Activated naive CD4-positive, alpha-beta T cell treated with anti-CD3 and anti-CD28 coated beads, Interleukin-2, amount 50 U/mL, for 72 hours (primary cell): ENCODE data around the gene EFCC1. TPM values are rescaled to one million over a fixed set of nuclear protein-coding genes. Genes with fewer than 3 reads are reported as not detected.

ENCODE experiments used
- total RNA-seq, 2 donors: library from RNA; stranded (reverse); gene quantifications; one replicate each; pipeline ENCODE4 v1.2.3, GENCODE V29; 2022

The EFCC1 gene
- total RNA-seq, 2 donors from 2014 or later, result 0.18 TPM; not detected in 1

Other genes with a start within 250 kb of the EFCC1 start
- gene ACAD9, start 121.7 kb upstream of the EFCC1 start, total RNA-seq, result 10 to 100 TPM; 49.7 to 74.2 TPM
- gene CFAP92, start 7.2 kb upstream of the EFCC1 start, total RNA-seq, result under 1 TPM in 1 of 2 donors, not detected in 1; 0.45 TPM
- gene GP9, start 59.5 kb downstream of the EFCC1 start, total RNA-seq, result not detected
- 10 to 100 TPM; 57.4 to 64.1 TPM for gene RAB43, start 120.5 kb downstream of the EFCC1 start, total RNA-seq
- gene ISY1, start 159.8 kb downstream of the EFCC1 start, total RNA-seq, result 10 to 100 TPM; 69.9 to 84.0 TPM
- gene CNBP, start 182.6 kb downstream of the EFCC1 start, total RNA-seq, result 100 to 1,000 TPM; 282 to 299 TPM
- 100 to 1,000 TPM; 130 to 147 TPM for gene COPG1, start 248.3 kb downstream of the EFCC1 start, total RNA-seq